C4-2B (cell line): ENCODE measurements around the gene MMP13.

Source experiments
- ZFX ChIP-seq: fragments of 450-650 bp; IDR thresholded peaks from 2 replicates; pipeline ENCODE4 v1.6.1; 2017
- TF ChIP-seq, protein P1 (sequence below): fragments of 450-650 bp; conservative IDR thresholded peaks from 2 replicates; pipeline ENCODE4 v1.5.1; 2017; ENCODE audit warnings: mild to moderate bottlenecking

DNA sequence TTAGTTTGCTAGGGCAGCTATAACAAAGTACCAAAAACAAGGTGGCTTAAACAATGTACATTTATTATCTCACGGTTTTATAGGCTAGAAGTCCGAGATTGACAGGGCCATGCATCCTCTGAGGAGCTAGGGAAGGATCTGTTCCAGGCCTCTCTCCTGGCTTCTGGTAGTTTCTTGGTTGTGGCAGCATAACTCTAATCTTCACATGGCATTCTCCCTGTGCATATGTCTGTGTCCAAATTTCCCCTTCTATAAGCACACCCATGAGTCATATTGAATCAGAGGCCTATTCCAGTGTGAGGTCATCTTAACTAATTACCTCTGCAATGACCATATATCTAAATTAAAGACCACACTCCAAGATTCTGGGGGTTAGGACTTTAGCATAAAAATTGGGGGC, 31.3 kb upstream of the MMP13 start:
- TF ChIP-seq, protein P1, sequence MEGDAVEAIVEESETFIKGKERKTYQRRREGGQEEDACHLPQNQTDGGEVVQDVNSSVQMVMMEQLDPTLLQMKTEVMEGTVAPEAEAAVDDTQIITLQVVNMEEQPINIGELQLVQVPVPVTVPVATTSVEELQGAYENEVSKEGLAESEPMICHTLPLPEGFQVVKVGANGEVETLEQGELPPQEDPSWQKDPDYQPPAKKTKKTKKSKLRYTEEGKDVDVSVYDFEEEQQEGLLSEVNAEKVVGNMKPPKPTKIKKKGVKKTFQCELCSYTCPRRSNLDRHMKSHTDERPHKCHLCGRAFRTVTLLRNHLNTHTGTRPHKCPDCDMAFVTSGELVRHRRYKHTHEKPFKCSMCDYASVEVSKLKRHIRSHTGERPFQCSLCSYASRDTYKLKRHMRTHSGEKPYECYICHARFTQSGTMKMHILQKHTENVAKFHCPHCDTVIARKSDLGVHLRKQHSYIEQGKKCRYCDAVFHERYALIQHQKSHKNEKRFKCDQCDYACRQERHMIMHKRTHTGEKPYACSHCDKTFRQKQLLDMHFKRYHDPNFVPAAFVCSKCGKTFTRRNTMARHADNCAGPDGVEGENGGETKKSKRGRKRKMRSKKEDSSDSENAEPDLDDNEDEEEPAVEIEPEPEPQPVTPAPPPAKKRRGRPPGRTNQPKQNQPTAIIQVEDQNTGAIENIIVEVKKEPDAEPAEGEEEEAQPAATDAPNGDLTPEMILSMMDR = no peak
- TF ChIP-seq ZFX = no peak
